SJSA1 (cell line): ENCODE results near the gene CYP2F1. TPM values are rescaled to one million over a fixed set of nuclear protein-coding genes. Genes with fewer than 3 reads are reported as not detected.
"Not testable (repeated sequence)": the region's sequence is repeated elsewhere in the genome, so short reads cannot be mapped to it uniquely, and the experiment has no call there.

ENCODE experiments used
- DNase-seq, 2 experiments: peaks; one replicate each; pipeline ENCODE4 v3.0.0-alpha.2; 2015 to 2020; ENCODE audit warnings: low spot score in 2 of 2, low read depth in 1 of 2
- H3K27ac ChIP-seq: fragments of 250-450 bp; sonication (Bioruptor Pico); 2 replicates; pipeline ENCODE4 v1.5.1; 2020; ENCODE audit warnings: mild to moderate bottlenecking, moderate library complexity
- H3K27me3 ChIP-seq: fragments of 250-450 bp; sonication (Bioruptor Pico); replicated peaks from 2 replicates; pipeline ENCODE4 v1.5.1; 2020; ENCODE audit warnings: mild to moderate bottlenecking, moderate library complexity
- H3K36me3 ChIP-seq: fragments of 250-450 bp; sonication (Bioruptor Pico); 2 replicates; pipeline ENCODE4 v1.5.1; 2020; ENCODE audit warnings: mild to moderate bottlenecking
- H3K4me1 ChIP-seq: fragments of 250-450 bp; sonication (Bioruptor Pico); replicated peaks from 2 replicates; pipeline ENCODE4 v1.6.1; 2021; ENCODE audit warnings: mild to moderate bottlenecking
- H3K4me3 ChIP-seq: fragments of 250-450 bp; sonication (Bioruptor Pico); 2 replicates; pipeline ENCODE4 v1.5.1; 2020; ENCODE audit warnings: mild to moderate bottlenecking
- H3K9me3 ChIP-seq: fragments of 250-450 bp; sonication (Bioruptor Pico); replicated peaks from 2 replicates; pipeline ENCODE4 v1.5.1; 2020; ENCODE audit warnings: mild to moderate bottlenecking
- total RNA-seq: library from RNA; depleted of rRNA; stranded (reverse); fragments of >200 nt; shearing (Covaris generic); gene quantifications from 2 replicates; pipeline ENCODE4 v1.2.3, GENCODE V29; 2014

Gene CYP2F1
- total RNA-seq, 1 experiment from 2014 or later, result not detected

DNA sequence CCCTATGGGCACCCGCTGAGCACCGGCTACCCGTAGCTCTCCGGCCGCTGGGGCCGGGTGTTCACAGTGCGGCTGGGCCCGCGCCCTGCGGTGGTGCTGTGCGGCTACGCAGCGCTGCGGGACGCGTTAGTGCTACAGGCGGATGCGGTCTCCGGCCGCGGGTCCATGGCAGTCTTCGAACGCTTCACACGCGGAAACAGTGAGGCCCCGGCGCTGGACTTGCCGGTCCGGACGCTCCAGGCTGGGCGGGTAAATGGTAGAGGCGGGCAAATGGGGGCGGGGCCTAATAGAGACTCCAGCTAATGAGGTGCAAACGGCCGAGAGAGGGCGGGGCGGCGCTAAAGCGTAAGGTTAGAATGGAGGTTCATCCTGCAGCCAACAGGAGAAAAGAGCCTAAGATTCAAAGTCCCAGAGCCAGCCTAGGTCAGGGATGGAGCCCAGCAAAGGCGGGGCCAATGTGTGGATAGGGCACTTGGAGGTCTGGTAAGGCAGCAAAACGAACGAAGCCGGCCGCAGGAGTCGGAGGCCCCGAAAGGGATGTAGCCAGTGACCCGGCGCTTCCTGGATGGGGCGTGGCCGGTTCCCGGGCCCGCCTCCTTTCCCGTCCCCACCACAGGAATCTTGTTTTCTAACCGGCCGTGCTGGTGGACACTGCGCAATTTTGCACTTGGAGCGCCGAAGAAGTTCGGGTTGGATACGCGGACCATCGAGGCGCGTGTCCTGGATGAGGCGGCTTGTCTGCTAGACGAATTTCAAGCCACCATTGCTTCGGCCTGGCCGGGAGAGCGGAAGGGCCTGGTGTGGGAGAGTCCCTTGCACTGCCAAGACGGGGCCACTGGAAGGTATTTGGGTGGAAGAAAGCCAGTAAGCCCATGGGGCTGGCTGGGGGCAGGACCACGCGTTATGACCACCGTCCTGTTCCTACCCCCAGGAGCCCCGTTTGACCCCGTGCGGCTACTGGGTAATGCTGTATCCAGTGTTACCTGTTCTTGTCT lies 21.5 kb downstream of the CYP2F1 start:
- not testable (repeated sequence) for H3K36me3 ChIP-seq, H3K4me3 ChIP-seq, H3K27me3 ChIP-seq, DNase-seq, H3K27ac ChIP-seq, H3K4me1 ChIP-seq, H3K9me3 ChIP-seq

- DNase-seq, result no peak
- Histone ChIP-seq H3K9me3 (no peaks in the 10 kb centered on the region), H3K27ac (no peak overlapping the region), H3K4me1 (no peaks in the 10 kb centered on the region), H3K4me3 (no peak overlapping the region), H3K36me3 (no peaks in the 10 kb centered on the region), H3K27me3 (0 out of 2 replicates have a peak, but pooled peaks cover 3% of the 10 kb centered on the region)
Observed at GRCh38 chr19:41136636-41137455, 22.6 kb downstream of the CYP2F1 start.

DNA sequence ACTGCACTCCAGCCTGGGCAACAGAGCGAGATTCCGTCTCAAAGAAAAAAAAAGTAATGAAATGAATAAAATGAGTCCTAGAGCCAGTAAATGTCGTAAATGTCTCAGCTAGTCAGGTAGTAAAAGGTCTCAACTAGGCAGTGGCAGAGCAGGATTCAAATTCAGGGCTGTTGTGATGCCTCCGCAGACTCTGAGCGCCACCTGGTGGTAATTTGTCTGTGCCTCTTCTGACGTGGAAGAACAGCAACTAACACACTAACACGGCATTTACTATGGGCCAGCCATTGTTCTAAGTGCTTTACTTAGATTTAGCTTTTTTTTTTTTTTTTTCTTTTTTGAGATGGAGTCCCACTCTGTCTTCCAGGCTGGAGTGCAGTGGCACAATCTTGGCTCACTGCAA lies 30.2 kb downstream of the CYP2F1 start:
- Histone ChIP-seq H3K4me3 (no peak overlapping the region), H3K9me3 (no peaks in the 10 kb centered on the region), H3K4me1 (no peaks in the 10 kb centered on the region), H3K27me3 (peaks cover 21% of the 10 kb centered on the region), H3K36me3 (no peaks in the 10 kb centered on the region), H3K27ac (no peak overlapping the region)
- DNase-seq, result peak; percentile 54 to 82

DNA sequence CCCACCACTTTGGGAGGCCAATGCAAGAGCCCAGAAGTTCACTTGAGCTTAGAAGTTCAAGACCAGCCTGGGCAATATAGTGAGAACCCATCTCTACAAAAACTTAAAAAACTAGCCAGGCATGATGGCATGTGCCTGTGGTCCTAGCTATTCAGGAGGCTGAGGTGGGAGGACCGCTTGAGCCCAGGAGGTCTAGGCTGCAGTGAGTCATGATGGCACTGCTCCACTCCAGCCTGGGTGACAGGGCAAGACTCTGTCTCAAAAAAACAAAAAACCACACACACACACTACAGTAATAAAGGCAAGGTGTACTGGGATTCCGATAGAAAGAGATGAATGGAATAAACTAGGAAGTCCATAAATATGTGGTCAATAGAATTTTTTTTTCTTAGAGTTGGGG lies 35.6 kb downstream of the CYP2F1 start:
- no peak overlapping the region for H3K27ac ChIP-seq
- no peak overlapping the region for H3K4me3 ChIP-seq
- H3K9me3 ChIP-seq, result no peaks in the 10 kb centered on the region; the same call in 1 of the 2 replicates
- peaks cover under 1% of the 10 kb centered on the region; the same call in 1 of the 2 replicates for H3K4me1 ChIP-seq
- H3K36me3 ChIP-seq, result no peaks in the 10 kb centered on the region
- peaks cover 17% of the 10 kb centered on the region for H3K27me3 ChIP-seq
- DNase-seq, result no peak

GRCh38 chr19:41150986-41151385 lies 36.8 kb downstream of the CYP2F1 start:
- H3K4me3 ChIP-seq, H3K4me1 ChIP-seq, H3K36me3 ChIP-seq, DNase-seq, H3K27ac ChIP-seq, H3K9me3 ChIP-seq: not testable (repeated sequence)
- peaks cover 17% of the 10 kb centered on the region for H3K27me3 ChIP-seq

DNA sequence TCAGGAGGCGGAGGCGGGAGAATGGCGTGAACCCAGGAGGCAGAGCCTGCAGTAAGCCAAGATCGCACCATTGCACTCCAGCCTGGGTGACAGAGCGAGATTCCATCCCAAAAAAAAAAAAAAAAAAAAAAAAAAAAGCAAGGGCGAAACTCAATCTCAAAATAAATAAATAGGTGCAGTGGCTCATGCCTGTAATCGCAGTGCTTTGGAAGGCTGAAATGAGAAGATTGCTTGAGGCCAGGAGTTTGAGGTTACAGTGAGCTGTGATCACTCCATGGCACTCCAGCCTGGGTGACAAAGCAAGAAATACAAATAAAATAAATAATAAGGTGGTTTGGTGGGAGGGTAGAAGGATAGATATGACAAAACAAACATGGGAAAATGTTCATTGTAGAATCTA lies 39.8 kb downstream of the CYP2F1 start:
- no peak for DNase-seq
- Histone ChIP-seq H3K27ac (no peak overlapping the region), H3K4me1 (peaks cover 5% of the 10 kb centered on the region), H3K27me3 (peaks cover 8% of the 10 kb centered on the region; the same call in 1 of the 2 replicates), H3K36me3 (no peaks in the 10 kb centered on the region), H3K4me3 (no peak overlapping the region), H3K9me3 (no peaks in the 10 kb centered on the region; the same call in 1 of the 2 replicates)

GRCh38 chr19:41156207-41156606 lies 42.0 kb downstream of the CYP2F1 start:
- no peak overlapping the region for H3K4me3 ChIP-seq
- no peaks in the 10 kb centered on the region for H3K36me3 ChIP-seq
- no peaks in the 10 kb centered on the region; the same call in 1 of the 2 replicates for H3K9me3 ChIP-seq
- no peak overlapping the region for H3K27ac ChIP-seq
- H3K4me1 ChIP-seq, result peaks cover 5% of the 10 kb centered on the region
- no peak for DNase-seq
- H3K27me3 ChIP-seq, result peaks cover 8% of the 10 kb centered on the region; the same call in 1 of the 2 replicates

DNA sequence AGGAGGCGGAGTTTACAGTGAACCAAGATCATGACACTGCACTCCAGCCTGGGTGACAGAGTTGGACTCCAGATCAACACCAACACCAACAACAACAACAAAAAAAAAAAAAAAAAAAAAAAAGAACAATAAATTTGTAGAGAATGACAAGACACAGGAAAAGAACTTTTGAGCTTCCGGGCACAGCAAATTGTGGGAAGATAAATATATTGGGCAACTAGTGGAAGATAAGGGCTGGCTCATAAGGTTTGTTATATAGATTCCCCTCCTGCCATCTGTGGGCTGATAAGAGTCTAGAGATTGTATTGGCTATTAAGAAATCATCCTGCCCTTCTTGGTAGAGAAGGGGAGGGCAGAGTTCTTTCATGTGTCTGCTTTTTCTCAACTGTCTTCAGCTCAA lies 45.6 kb downstream of the CYP2F1 start:
- Histone ChIP-seq H3K4me3 (no peak overlapping the region), H3K27ac (no peak overlapping the region), H3K4me1 (peaks cover 5% of the 10 kb centered on the region), H3K36me3 (no peaks in the 10 kb centered on the region), H3K27me3 (peaks cover 7% of the 10 kb centered on the region; the same call in 1 of the 2 replicates), H3K9me3 (no peaks in the 10 kb centered on the region)
- no peak for DNase-seq

DNA sequence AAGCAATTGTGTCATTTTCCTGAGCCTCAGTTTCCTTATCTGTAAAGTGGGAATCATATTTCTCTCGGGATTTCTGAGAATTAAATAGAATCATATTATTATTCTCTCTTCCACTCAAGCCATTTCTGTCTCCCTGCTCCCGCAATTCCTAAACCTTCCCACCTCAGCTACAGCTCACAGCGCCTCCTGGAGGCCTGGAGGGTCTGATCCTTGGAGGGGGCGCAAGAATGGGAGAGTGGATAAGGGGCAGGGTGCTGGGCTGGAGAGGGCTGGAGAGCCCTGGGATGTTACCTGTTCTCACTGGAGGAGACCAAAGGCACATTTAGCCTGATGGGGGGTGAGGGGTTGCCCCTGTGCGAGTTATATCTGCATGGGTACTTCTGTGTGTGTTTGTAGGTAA lies 47.7 kb downstream of the CYP2F1 start:
- no peaks in the 10 kb centered on the region for H3K36me3 ChIP-seq
- DNase-seq, result no peak
- no peaks in the 10 kb centered on the region for H3K27me3 ChIP-seq
- H3K9me3 ChIP-seq, result no peaks in the 10 kb centered on the region
- no peak overlapping the region for H3K4me3 ChIP-seq
- H3K4me1 ChIP-seq, result no peaks in the 10 kb centered on the region
- no peak overlapping the region for H3K27ac ChIP-seq

DNA sequence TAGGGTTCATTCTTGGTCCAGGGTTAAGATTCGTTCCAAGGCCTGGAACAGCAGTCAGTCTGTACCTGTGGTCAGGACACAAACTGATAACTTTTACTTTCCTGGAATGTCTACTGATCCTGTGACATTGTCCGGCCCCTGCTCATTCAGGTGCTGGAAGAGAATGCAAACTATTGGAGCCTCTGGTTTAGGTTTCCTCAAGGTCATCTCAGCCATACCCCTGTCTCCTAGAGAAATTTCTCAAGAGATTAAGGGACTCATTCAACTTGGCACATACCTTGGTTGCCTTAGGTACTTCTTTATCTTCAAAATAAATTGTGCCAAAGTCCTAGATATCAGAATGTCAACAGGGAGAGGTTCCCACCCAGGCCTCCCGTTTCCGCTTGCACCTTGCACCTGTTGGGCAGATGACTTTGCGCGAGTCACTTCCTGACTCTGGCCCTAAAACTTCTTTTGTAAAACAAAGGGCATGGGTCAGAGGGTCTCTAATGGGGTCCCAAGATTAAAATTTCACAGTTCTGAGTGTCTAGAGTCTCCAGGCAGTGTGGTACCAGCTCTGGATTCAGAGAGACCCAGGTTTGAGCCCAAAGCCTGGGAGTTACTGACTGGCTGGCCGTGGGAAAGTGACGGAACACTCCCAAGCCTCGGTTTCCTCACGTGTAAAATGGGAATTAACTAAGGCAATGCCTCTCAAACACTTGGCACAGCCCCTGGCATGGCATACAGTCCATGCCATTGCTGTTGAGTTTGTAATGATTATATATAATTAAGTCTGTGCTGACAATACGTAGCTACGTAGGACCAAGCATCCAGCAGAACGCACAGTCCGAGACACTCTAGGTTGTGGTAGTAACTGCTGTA lies 52.9 kb downstream of the CYP2F1 start:
- no peak overlapping the region for H3K27ac ChIP-seq
- no peak overlapping the region for H3K4me3 ChIP-seq
- no peaks in the 10 kb centered on the region for H3K4me1 ChIP-seq
- H3K9me3 ChIP-seq, result no peaks in the 10 kb centered on the region
- no peaks in the 10 kb centered on the region for H3K27me3 ChIP-seq
- H3K36me3 ChIP-seq, result no peaks in the 10 kb centered on the region
- no peak for DNase-seq

DNA sequence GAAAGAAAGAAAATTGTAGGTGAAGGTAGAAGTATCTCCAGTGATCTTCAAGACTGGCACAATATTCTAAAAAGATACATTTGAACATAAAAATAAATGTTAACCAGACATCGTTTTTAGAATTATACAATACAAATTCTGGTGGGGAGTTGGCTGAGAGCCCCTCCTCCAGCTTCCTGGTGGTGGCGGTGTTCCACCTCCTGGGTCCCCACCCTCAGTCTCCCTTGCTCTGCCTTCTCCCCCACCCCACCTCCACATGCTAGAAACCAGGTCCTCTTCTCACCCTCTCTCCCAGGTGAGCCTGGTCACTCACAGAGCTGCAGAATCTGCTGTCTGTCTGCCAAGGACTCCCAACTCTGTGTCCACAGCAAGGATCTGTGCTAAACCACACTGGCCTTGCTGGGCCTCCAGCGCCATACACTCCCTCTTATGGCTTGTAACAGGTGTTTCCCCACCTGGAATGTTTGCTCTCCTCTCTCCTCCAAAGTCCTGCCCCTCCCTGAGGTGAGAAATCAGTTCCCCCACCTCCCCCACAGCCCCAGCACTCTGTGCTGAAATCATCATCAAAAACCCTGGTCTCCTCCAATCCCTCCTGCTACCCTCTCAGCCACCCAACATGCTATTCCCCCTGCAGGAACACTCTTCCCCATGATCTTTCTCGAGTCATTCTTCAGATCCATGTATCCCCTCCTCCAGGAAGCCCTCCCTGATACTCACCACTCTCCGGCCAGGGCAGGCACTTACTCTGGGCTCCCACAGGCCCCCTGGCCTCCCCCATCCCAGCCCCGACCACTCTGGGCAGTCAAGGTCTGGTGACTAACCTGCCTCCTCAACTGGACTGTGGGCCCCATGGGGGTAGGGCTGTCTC lies 58.3 kb downstream of the CYP2F1 start:
- Histone ChIP-seq H3K36me3 (no peaks in the 10 kb centered on the region), H3K4me1 (peaks cover 14% of the 10 kb centered on the region), H3K4me3 (no peak overlapping the region), H3K27ac (no peak overlapping the region), H3K9me3 (no peaks in the 10 kb centered on the region), H3K27me3 (no peaks in the 10 kb centered on the region)
- DNase-seq, result no peak

- Histone ChIP-seq H3K36me3 (no peaks in the 10 kb centered on the region), H3K27ac (no peak overlapping the region), H3K9me3 (no peaks in the 10 kb centered on the region), H3K4me3 (no peak overlapping the region), H3K27me3 (no peaks in the 10 kb centered on the region), H3K4me1 (peaks cover 14% of the 10 kb centered on the region)
- no peak for DNase-seq
Observed at GRCh38 chr19:41174297-41174928, 60.2 kb downstream of the CYP2F1 start.
